Mucosa of descending colon (tissue), 3 donors: ENCODE results near the gene DDX31. TPM values are rescaled to one million over a fixed set of nuclear protein-coding genes. Genes with fewer than 3 reads are reported as not detected.

ENCODE experiments used
- ATAC-seq: fragments of 200-7000 bp; cut with Tn5 transposase; one replicate; pipeline ENCODE4 v1.9.1; 2020; ENCODE audit warnings: mild to moderate bottlenecking, moderate library complexity
- DNase-seq, 3 donors: peaks; one replicate each; pipeline ENCODE4 v3.0.0-alpha.2; 2020
- H3K36me3 ChIP-seq: fragments of 200-600 bp; one replicate; pipeline ENCODE4 v1.8.0; 2021; ENCODE audit warnings: low read depth, mild to moderate bottlenecking
- H3K4me1 ChIP-seq: fragments of 200-600 bp; one replicate; pipeline ENCODE4 v1.8.0; 2021; ENCODE audit warnings: low read depth, mild to moderate bottlenecking
- H3K4me3 ChIP-seq: fragments of 200-600 bp; one replicate; pipeline ENCODE4 v1.8.0; 2021; ENCODE audit warnings: mild to moderate bottlenecking
- H3K9me3 ChIP-seq: fragments of 200-600 bp; one replicate; pipeline ENCODE4 v1.8.0; 2021; ENCODE audit warnings: mild to moderate bottlenecking
- CTCF ChIP-seq: fragments of 200-600 bp; IDR thresholded peaks from one replicate; pipeline ENCODE4 v1.8.0; 2022; ENCODE audit warnings: antibody characterized with exemption, mild to moderate bottlenecking
- intact Hi-C, 2 donors: fragments of 100-400 bp; cut with DNase I in 1 of 2; cut with micrococcal nuclease in 1 of 2; formaldehyde crosslinking; loops; one replicate each; pipeline versions ENCODE4 v1.11.0 to v1.11.1; 2022; cut with DNase I, micrococcal nuclease
- total RNA-seq, 3 donors: library from RNA; stranded (reverse); fragmentation: NEBNext Ultra II Directional in 2 of 3; extraction: Animal tissue kit (Norgen Biotek cat#: 25700) in 2 of 3; gene quantifications; one replicate each; pipeline versions ENCODE4 v1.2.1 to v1.2.4, GENCODE V29; 2021 to 2023
- donor health status: DM: no; HTN: no; CAD: no; lungs with moderate emphysema.
- donor health status: DM: no; HTN: no; CAD: no.
- donor health status: DM: no; HTN: yes; CAD: no.

DDX31 gene
- total RNA-seq, 3 donors from 2014 or later: 8.7 to 11.2 (median 9.5) TPM

DNA sequence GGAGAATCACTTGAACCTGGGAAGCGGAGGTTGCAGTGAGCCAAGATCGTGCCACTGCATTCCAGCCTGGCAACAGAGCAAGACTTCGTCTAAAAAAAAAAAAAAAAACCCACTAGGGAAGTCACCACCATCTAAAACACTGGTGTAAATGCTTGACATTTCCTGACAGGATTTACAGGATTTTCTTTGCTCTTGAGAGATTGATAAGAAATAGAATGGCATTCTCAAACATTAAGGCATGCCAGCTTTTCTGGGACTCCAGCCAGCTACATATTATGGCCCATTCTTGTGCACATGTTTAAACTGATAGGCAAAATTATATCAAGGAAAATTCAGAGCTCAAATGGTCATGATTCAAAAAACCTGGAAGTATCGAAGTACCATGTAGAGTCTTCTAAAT is 29.2 kb upstream of the DDX31 start:
- no peak for TF ChIP-seq CTCF
- Histone ChIP-seq H3K4me1 (no peaks in the 10 kb centered on the region), H3K36me3 (no peaks in the 10 kb centered on the region), H3K9me3 (peaks cover 19% of the 10 kb centered on the region), H3K4me3 (no peak overlapping the region)
- intact Hi-C loops: no loop called here
- ATAC-seq (no peak), DNase-seq (peak in 1 of 3 donors; percentile 69)

- Histone ChIP-seq H3K9me3 (peaks cover 19% of the 10 kb centered on the region), H3K36me3 (no peaks in the 10 kb centered on the region), H3K4me3 (no peak overlapping the region), H3K4me1 (no peaks in the 10 kb centered on the region)
- DNase-seq: no peak
- ATAC-seq: no peak
- no peak for TF ChIP-seq CTCF
- intact Hi-C loops: no loop called here
These were observed 27.4 kb upstream of the DDX31 start for GRCh38 chr9:132697230-132697629.

- peaks cover 19% of the 10 kb centered on the region for H3K9me3 ChIP-seq
- H3K4me3 ChIP-seq: no peak overlapping the region
- no peak for TF ChIP-seq CTCF
- no peaks in the 10 kb centered on the region for H3K36me3 ChIP-seq
- DNase-seq: peak in 1 of 3 donors; percentile 41
- peak; percentile 64 for ATAC-seq
- intact Hi-C loops: no loop called here
- H3K4me1 ChIP-seq: no peaks in the 10 kb centered on the region
These were observed 24.4 kb upstream of the DDX31 start for GRCh38 chr9:132694144-132694543.

DNA sequence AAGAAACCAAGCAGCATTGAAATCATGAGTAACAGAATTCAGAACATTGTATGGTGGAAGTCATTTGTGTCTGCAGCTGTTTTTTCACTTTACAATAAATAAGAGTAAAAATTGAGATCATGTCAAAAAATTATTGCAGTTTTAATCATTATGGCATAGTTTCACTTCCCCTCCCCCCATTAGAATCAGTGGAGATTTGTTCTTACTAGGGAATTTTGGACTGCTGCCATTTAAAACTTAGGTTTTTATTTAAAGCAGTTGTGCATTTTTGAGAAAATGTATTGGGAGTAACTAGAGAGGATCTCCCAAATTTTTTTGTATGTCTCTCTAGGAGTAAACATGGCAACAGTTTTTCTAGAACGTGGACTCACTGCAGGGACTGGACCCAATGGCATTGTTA is 20.9 kb upstream of the DDX31 start:
- ATAC-seq: no peak
- Histone ChIP-seq H3K9me3 (no peaks in the 10 kb centered on the region), H3K4me3 (no peak overlapping the region), H3K4me1 (no peaks in the 10 kb centered on the region), H3K36me3 (peaks cover under 1% of the 10 kb centered on the region)
- no peak for DNase-seq
- TF ChIP-seq CTCF: no peak
- intact Hi-C loops: no loop called here

DNA sequence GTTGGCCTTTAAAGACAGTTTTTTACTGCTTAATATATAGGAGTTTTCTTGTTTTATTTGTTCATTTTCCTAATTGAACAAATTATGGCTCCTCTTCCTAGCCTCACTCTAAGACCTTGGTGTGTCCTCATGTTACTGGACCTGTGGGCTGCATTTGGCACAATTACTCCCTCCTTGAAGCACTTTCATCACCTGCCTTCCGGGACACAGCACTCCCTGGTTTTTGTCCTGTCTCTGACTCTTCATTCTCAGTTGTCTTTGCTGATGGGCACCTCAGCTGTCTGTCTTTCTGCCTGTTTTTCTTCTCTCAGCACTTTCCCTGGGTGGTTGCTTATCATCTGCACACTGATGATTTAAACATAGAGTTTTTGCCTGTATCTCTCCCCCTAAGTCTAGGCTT is 14.1 kb upstream of the DDX31 start:
- ATAC-seq (no peak), DNase-seq (no peak)
- TF ChIP-seq CTCF: no peak
- Histone ChIP-seq H3K36me3 (peaks cover 5% of the 10 kb centered on the region), H3K4me3 (no peak overlapping the region), H3K4me1 (no peaks in the 10 kb centered on the region), H3K9me3 (no peaks in the 10 kb centered on the region)
- intact Hi-C loops: no loop called here

GRCh38 chr9:132681561-132681960 is 11.8 kb upstream of the DDX31 start:
- no peaks in the 10 kb centered on the region for H3K4me1 ChIP-seq
- H3K9me3 ChIP-seq: no peaks in the 10 kb centered on the region
- ATAC-seq: no peak
- peaks cover 5% of the 10 kb centered on the region for H3K36me3 ChIP-seq
- no peak for TF ChIP-seq CTCF
- no peak for DNase-seq
- H3K4me3 ChIP-seq: no peak overlapping the region
- intact Hi-C loops: no loop called here
